Measurements from ENCODE around the gene KIAA1217.

DNA sequence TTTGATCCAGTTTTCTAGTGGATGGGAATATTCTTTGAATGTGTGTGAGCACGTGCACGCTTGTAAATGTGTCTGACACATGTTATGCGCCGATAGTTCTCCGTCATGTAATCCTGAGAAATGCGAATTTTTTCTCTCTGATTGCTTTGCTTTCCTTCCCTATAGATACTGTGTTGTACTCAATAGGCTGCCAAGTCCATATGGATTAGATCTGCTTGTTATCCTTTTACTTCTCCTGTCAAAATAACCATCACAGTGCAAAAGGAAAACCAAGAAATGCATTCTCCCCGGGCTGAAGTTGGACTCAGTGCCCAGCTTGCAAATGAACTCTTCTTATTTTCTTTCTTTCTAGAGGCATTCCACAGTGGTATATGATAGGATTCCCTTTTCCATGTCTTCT, 131.9 kb downstream of the KIAA1217 start:
- TF ChIP-seq, protein P1, sequence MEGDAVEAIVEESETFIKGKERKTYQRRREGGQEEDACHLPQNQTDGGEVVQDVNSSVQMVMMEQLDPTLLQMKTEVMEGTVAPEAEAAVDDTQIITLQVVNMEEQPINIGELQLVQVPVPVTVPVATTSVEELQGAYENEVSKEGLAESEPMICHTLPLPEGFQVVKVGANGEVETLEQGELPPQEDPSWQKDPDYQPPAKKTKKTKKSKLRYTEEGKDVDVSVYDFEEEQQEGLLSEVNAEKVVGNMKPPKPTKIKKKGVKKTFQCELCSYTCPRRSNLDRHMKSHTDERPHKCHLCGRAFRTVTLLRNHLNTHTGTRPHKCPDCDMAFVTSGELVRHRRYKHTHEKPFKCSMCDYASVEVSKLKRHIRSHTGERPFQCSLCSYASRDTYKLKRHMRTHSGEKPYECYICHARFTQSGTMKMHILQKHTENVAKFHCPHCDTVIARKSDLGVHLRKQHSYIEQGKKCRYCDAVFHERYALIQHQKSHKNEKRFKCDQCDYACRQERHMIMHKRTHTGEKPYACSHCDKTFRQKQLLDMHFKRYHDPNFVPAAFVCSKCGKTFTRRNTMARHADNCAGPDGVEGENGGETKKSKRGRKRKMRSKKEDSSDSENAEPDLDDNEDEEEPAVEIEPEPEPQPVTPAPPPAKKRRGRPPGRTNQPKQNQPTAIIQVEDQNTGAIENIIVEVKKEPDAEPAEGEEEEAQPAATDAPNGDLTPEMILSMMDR (IDR thresholded peaks at IDR 0.05; ENCODE audit: low read depth, low read length, poor library complexity, severe bottlenecking): no peak
- no peak for TF ChIP-seq EZH2phosphoT487 (IDR thresholded peaks at IDR 0.05; ENCODE audit: borderline replicate concordance, low read length)
